ENCODE measurements around the gene TNFRSF14.
A peak's percentile ranks its signal among the peaks of the same experiment; 100 is the strongest.

Gene TNFRSF14

DNA sequence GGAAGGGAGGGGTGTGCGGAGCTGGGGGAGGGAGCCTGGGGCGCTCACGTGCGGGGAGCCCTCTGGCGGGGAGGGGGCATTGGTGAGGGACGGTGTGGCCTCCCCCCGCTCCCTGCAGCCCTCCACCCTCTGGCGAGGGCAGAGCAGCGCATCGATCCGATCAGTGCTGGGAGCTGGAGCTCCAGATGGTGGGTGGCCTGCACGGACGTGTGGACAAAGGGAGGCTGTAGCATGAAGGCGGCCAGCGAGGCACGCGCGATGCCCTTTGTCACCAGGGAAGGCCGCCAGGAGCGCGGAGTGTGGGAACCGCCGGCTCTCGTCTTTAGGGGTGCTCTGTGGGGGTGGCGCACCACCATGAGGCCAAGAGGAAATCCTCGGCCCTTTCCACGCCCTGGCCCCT, 20.7 kb upstream of the TNFRSF14 start:
- no peak for DNase-seq (ENCODE audit: low spot score in 2 of 2)
- H3K27me3 Mint-ChIP-seq = peaks cover 35% of the 10 kb centered on the region
- no peak overlapping the region for H3K4me3 Mint-ChIP-seq
- no peak for ATAC-seq (replicated peaks; ENCODE audit: extremely low read depth, poor library complexity, severe bottlenecking)
- H3K36me3 Mint-ChIP-seq (ENCODE audit: insufficient read depth) = no peaks in the 10 kb centered on the region
- H3K9me3 Mint-ChIP-seq = no peaks in the 10 kb centered on the region
- H3K27ac Mint-ChIP-seq (ENCODE audit: low read depth) = no peak overlapping the region
- H3K4me1 Mint-ChIP-seq = peaks cover 4% of the 10 kb centered on the region

DNA sequence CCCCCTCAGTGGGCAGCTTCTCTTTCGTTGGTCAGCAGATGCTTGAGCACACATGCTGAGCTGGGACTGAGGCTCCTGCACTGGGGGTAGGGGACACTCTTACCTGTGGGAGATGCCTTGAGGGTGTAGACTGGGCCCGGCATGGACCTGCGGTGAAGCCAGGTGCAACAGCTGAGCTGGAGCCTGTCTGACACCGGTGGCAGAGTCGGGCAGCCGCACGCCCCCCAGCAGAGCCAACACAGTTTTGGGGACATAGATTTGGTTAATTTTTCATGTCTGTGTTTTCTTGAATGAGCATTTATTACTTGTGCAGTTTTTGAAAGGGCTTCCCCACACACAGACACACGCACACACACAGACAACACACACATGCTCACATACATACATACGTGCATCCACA, 20.2 kb upstream of the TNFRSF14 start:
- no peak for DNase-seq (ENCODE audit: low spot score in 2 of 2)
- ATAC-seq (replicated peaks; ENCODE audit: extremely low read depth, poor library complexity, severe bottlenecking) = no peak
- peaks cover 30% of the 10 kb centered on the region for H3K27me3 Mint-ChIP-seq
- no peaks in the 10 kb centered on the region for H3K36me3 Mint-ChIP-seq (ENCODE audit: insufficient read depth)
- no peak overlapping the region for H3K4me3 Mint-ChIP-seq
- H3K4me1 Mint-ChIP-seq = peaks cover under 1% of the 10 kb centered on the region
- H3K27ac Mint-ChIP-seq (ENCODE audit: low read depth) = no peak overlapping the region
- H3K9me3 Mint-ChIP-seq = no peaks in the 10 kb centered on the region

DNA sequence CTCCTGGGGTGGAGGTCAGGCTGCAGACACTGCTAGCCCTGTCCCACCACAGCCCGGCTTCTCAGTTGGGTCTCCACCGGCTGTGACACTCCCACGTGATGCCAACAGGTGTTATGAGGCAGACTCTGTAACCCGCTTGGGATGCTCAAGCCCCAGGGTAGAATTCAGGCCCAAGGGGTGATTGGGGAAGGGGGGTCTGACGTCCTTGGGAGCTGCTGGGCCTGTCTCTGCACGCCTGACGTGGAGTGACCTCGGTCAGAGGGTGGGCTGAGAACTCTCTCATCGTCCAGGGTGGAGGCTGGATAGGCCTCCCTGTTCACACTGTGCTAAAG, 18.4 kb upstream of the TNFRSF14 start:
- Mint-ChIP-seq H3K4me1 (no peaks in the 10 kb centered on the region), H3K27me3 (peaks cover 21% of the 10 kb centered on the region), H3K36me3 (ENCODE audit: insufficient read depth) (no peaks in the 10 kb centered on the region), H3K27ac (ENCODE audit: low read depth) (no peak overlapping the region), H3K4me3 (no peak overlapping the region), H3K9me3 (no peaks in the 10 kb centered on the region)
- no peak for DNase-seq (ENCODE audit: low spot score in 2 of 2)
- ATAC-seq (replicated peaks; ENCODE audit: extremely low read depth, poor library complexity, severe bottlenecking) = no peak

DNA sequence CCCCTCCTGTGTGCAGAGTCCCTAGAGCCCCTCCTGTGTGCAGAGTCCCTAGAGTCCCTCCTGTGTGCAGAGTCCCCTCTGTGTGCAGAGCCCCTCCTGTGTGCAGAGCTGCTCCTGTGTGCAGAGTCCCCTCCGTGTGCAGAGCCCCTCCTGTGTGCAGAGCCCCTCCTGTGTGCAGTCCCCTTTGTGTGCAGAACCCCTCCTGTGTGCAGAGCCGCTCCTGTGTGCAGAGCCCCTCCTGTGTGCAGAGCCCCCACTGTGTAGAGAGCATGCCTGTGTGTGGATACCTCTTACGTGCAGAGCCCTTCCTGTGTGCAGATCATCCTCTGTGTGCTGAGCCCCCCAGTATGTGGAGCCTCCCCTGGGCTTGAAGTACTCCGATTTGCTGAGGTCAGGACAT, 17.8 kb upstream of the TNFRSF14 start:
- ATAC-seq (replicated peaks; ENCODE audit: extremely low read depth, poor library complexity, severe bottlenecking) (no peak), DNase-seq (ENCODE audit: low spot score in 2 of 2) (no peak)
- H3K9me3 Mint-ChIP-seq = no peaks in the 10 kb centered on the region
- H3K36me3 Mint-ChIP-seq (ENCODE audit: insufficient read depth) = no peaks in the 10 kb centered on the region
- peaks cover 15% of the 10 kb centered on the region for H3K27me3 Mint-ChIP-seq
- no peaks in the 10 kb centered on the region for H3K4me1 Mint-ChIP-seq
- no peak overlapping the region for H3K4me3 Mint-ChIP-seq
- no peak overlapping the region for H3K27ac Mint-ChIP-seq (ENCODE audit: low read depth)

DNA sequence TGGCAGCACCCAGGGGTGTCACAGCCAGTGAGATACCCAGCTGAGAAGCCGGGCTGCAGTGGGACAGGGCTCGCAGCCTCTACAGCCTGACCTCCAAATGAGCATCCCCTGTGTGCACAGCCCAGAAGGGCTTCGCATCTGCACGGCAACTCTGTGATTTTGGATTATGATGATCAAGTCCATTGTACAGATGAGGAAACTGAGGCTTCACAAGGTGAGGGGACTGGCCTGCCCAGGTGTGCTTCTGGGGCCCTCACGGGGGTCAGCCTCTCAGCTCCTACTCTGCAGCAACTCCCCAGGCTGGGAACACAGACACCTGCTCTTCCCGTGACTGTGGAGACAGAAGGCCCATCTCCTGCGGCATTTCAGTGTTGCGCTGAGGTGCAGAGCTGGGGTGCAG, 17.3 kb upstream of the TNFRSF14 start:
- Mint-ChIP-seq H3K4me3 (no peak overlapping the region), H3K4me1 (no peaks in the 10 kb centered on the region), H3K27ac (ENCODE audit: low read depth) (no peak overlapping the region), H3K9me3 (no peaks in the 10 kb centered on the region), H3K36me3 (ENCODE audit: insufficient read depth) (no peaks in the 10 kb centered on the region), H3K27me3 (peaks cover 10% of the 10 kb centered on the region)
- DNase-seq (ENCODE audit: low spot score in 2 of 2) (no peak), ATAC-seq (replicated peaks; ENCODE audit: extremely low read depth, poor library complexity, severe bottlenecking) (no peak)

DNA sequence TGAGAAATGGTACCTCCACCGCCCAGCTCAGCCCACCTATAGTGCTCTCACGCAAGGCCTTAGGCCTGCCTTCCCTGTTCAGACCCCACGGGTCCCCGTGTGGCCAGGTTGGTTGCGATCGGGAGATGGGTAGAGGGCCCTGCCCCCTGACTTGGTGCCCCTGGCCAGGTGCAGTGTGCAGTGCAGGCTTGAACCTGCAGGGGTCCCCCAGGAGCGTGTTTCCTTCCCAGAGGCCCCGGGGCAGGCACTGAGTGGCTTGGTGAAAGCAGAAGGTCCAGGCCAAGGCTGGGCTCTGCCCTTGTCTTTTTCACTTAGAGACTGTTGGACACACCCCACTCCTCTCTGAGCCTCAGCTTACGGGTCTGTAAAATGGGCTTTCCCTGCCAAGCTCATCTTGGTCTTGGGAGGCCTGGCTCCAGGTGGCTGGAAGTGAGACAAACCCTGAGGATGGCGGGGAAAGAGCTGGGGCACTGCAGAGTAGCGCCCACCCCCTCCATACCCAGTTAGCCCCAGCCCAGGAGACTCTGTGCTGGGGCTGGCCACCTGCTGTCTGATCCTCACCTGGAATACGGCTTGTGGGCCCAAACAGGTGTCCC, 16.8 kb upstream of the TNFRSF14 start:
- H3K27ac Mint-ChIP-seq (ENCODE audit: low read depth) = no peak overlapping the region
- no peaks in the 10 kb centered on the region for H3K4me1 Mint-ChIP-seq
- DNase-seq (ENCODE audit: low spot score in 2 of 2) = no peak
- no peak overlapping the region for H3K4me3 Mint-ChIP-seq
- H3K9me3 Mint-ChIP-seq = no peaks in the 10 kb centered on the region
- H3K27me3 Mint-ChIP-seq = peaks cover 10% of the 10 kb centered on the region
- ATAC-seq (replicated peaks; ENCODE audit: extremely low read depth, poor library complexity, severe bottlenecking) = no peak
- H3K36me3 Mint-ChIP-seq (ENCODE audit: insufficient read depth) = no peaks in the 10 kb centered on the region

DNA sequence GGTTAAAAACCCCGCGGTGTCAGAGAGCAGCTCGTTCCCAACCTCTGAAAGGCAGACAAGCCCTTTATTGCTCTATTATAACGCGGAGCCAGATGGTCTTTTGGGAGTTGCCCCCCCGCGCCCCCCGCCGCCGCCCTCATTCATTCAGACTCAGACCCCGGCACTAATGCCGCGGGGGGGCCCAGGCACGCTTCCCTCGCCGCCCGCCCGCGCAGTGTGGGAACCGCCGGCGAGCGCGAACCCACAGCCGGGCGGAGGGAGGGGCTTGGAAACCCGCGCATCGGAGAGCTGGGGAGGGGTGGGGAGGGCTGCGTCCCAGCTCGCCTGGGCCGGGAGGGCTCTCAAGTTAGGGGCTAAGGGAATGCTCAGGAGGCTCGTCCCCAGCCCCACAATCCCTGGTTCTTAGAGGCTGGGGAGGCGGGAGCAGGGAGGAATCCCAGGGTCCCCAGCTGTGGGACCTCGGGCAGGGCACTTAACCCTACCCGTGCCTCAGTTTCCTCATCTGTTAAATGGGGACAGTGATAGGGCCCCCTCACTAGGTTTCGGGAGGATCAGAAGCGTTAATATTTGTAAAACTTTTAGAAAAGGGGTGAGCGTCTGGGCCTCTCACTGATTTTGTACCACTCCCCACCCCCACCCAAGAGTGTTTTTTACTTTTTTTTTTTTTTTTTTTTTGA, 15.2 kb upstream of the TNFRSF14 start:
- no peak for ATAC-seq (replicated peaks; ENCODE audit: extremely low read depth, poor library complexity, severe bottlenecking)
- DNase-seq (ENCODE audit: low spot score in 2 of 2) = no peak
- no peak overlapping the region for H3K4me3 Mint-ChIP-seq
- no peaks in the 10 kb centered on the region for H3K9me3 Mint-ChIP-seq
- no peak overlapping the region for H3K27ac Mint-ChIP-seq (ENCODE audit: low read depth)
- no peaks in the 10 kb centered on the region for H3K4me1 Mint-ChIP-seq
- H3K36me3 Mint-ChIP-seq (ENCODE audit: insufficient read depth) = no peaks in the 10 kb centered on the region
- H3K27me3 Mint-ChIP-seq = peaks cover 8% of the 10 kb centered on the region

DNA sequence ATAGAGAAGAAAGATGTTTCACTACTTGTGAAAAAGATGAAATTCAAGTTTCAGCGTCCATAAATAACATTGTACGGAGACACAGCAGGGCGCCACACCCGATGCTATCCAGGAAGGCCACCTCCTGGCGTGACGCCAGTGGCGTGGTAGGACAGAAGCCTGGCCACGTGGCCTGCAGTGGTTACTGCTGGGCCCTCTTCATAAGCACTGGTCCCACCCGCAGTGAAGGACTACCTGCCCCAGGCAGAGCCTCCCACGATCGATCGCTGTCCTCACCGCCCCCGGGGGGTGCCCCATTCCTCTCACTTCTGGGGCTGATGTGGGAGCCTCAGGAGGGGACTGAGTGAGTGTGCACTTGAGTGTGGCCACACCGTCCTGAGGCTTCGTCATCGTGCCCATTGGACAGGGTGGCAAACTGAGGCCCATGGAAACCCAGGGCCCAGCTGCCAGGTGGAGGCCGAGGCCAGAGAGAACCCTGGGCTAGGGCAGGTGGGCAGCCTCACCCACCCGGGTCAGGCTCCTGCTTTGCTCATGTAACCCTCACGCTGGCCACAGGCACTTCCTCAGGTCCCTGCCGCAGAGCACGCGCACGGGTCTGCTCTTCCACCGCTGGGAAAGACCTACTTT, 14.4 kb upstream of the TNFRSF14 start:
- no peak for ATAC-seq (replicated peaks; ENCODE audit: extremely low read depth, poor library complexity, severe bottlenecking)
- Mint-ChIP-seq H3K4me1 (peaks cover 2% of the 10 kb centered on the region), H3K27ac (ENCODE audit: low read depth) (no peak overlapping the region), H3K4me3 (no peak overlapping the region), H3K27me3 (no peaks in the 10 kb centered on the region), H3K9me3 (no peaks in the 10 kb centered on the region), H3K36me3 (ENCODE audit: insufficient read depth) (peaks cover 5% of the 10 kb centered on the region)
- no peak for DNase-seq (ENCODE audit: low spot score in 2 of 2)

DNA sequence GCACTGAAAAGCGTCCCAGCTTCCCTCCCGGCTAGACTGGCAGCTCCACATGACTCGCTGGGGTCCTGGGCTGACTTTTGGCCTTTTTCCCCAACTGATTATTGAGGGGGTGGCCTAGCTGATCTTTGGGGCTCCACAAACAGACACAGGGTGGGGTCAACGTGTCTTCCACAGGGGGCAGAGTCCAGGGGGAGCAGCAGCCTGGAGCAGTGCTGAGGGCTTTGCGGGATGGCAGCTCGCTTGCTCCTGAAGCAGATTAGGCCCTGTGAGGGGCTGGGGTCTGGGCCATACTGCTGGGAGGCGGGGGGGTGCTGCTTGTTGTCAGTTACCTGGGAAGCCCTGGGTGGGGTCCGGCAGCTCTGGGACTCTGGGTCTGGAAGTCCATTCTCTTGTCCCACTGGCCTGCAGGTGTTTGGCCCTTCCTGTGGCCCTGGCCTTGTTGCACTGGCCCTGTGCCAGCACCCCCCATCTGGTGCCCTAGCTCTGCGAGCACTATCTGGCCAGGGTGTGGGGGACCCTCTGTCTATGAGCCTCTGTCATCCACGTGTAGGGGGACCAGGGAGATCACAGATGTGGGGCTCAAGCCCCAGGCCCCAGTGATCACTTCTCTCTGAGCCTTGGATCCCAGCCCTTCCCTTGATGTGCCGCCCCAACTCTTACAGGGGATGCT, 13.8 kb upstream of the TNFRSF14 start:
- H3K27me3 Mint-ChIP-seq = no peaks in the 10 kb centered on the region
- H3K9me3 Mint-ChIP-seq = no peaks in the 10 kb centered on the region
- H3K4me1 Mint-ChIP-seq = peaks cover 6% of the 10 kb centered on the region
- no peak overlapping the region for H3K27ac Mint-ChIP-seq (ENCODE audit: low read depth)
- no peak for ATAC-seq (replicated peaks; ENCODE audit: extremely low read depth, poor library complexity, severe bottlenecking)
- no peak overlapping the region for H3K4me3 Mint-ChIP-seq
- no peak for DNase-seq (ENCODE audit: low spot score in 2 of 2)
- H3K36me3 Mint-ChIP-seq (ENCODE audit: insufficient read depth) = peaks cover 7% of the 10 kb centered on the region

DNA sequence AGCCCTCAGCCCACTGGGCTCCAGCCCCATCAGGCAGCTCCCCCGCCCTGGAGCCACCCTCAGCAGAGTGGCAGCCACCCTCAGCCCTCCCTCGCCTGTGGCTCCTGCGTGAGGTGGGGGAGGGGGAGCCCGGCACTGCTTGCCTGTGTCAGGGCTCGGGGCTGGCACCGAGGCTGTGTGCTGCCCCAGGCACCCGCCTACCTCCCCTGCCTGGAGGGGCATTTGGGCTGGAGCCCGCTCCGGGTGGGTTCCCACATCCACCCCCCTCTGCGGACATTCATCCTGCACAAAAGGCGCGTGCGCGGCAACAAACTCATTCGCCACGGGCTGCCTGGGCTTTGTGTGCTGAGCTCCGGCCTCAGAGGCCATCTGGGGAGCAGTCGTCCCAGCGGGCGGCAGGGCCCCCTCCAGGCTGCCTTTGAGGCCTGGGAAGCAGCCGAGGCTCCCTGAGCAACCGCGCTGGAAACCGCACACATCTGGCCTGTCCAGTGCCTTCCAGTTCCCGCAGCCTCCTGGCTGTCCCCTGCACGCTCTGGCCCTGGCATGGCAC, 12.6 kb upstream of the TNFRSF14 start:
- H3K9me3 Mint-ChIP-seq = no peaks in the 10 kb centered on the region
- H3K27ac Mint-ChIP-seq (ENCODE audit: low read depth) = no peak overlapping the region
- ATAC-seq (replicated peaks; ENCODE audit: extremely low read depth, poor library complexity, severe bottlenecking) (no peak), DNase-seq (ENCODE audit: low spot score in 2 of 2) (peak in 1 of 2 donors; percentile 39)
- H3K27me3 Mint-ChIP-seq = no peaks in the 10 kb centered on the region
- H3K4me1 Mint-ChIP-seq = peaks cover 6% of the 10 kb centered on the region
- no peak overlapping the region for H3K4me3 Mint-ChIP-seq
- H3K36me3 Mint-ChIP-seq (ENCODE audit: insufficient read depth) = peaks cover 17% of the 10 kb centered on the region

DNA sequence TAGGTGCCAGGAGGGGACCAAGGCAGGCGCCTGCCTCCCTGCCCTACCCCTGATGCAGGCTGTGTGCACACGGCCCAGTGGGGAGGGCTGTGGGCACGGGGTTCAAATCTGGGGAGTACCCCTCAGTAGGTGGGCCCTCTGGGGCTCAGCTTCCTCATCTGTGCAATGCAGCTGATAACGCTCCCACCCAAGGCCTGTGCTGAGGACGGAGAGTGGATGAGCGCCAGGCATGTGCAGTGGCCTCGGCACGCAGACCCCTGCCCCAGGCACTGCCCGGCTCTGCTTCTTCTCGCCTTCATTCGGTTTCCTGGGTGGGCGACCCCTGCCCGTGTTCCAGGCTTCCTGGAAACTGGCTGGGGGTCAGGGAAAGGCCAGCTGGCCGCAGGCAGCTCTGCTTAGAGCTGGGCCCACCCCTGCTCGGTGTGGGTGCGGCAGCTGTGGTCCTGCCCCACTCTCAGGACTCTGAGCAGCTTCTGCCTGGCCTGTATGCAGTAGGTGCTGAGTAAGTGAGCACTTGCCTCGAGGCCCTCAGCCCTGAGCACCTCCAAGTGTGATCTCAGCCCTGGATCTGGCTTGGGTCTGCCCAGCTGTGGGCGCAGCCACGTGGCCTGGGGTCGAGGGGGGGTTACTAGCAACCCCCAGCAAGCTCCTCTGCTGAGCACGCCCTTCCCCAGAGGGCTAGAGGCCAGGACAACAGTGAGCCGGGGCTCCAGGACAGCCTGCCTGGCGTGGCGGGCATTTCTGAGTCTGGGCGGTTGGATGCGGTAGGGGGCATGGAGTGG, 11.9 kb upstream of the TNFRSF14 start:
- Mint-ChIP-seq H3K9me3 (no peaks in the 10 kb centered on the region), H3K4me3 (no peak overlapping the region), H3K36me3 (ENCODE audit: insufficient read depth) (peaks cover 22% of the 10 kb centered on the region), H3K27me3 (no peaks in the 10 kb centered on the region), H3K27ac (ENCODE audit: low read depth) (no peak overlapping the region), H3K4me1 (peaks cover 6% of the 10 kb centered on the region)
- DNase-seq (ENCODE audit: low spot score in 2 of 2) (no peak), ATAC-seq (replicated peaks; ENCODE audit: extremely low read depth, poor library complexity, severe bottlenecking) (no peak)

DNA sequence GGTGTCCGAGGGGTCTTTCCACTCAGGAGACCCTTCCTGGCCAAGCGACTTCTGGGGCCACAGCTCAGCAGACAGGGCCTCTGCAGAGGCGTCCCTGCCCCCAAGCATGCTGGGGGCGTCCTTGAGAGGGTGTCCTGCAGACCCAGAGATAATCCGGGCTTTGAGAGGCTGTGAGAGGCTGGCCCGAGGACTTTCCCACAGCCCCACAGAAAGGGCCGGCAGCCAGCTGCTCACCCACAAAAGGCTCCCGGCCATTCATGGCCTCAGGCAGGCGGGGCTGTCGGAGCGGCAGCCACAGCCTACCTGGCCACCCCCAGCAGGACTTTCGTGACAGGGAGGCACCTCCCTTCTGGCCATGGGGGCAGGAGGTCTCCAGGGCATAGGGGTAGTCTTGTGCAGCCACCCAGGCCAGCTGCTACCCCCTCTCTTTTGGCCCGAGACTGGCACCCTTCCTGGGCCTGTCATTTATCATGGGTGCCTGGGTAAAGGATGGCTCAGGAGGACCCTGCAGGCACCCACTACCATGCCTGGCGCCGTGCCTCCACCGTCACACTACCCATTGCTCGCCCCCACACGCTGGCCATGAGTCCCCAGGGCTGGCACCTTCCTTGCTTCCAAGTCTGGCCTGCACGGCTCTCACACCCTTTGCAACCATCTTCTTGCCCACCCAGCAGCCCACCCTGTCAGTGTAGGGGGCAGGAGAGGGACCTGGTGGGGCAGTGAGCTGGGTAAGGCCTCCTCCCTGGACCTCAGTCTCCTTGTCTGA, 11.1 kb upstream of the TNFRSF14 start:
- ATAC-seq (replicated peaks; ENCODE audit: extremely low read depth, poor library complexity, severe bottlenecking) (no peak), DNase-seq (ENCODE audit: low spot score in 2 of 2) (no peak)
- Mint-ChIP-seq H3K27me3 (no peaks in the 10 kb centered on the region), H3K4me1 (peaks cover 6% of the 10 kb centered on the region), H3K9me3 (no peaks in the 10 kb centered on the region), H3K4me3 (no peak overlapping the region), H3K27ac (ENCODE audit: low read depth) (peak overlapping the region; percentile 94), H3K36me3 (ENCODE audit: insufficient read depth) (peaks cover 24% of the 10 kb centered on the region)

All from central memory CD8-positive, alpha-beta T cell (primary cell).